Breast epithelium (tissue), 4 donors: Measurements from ENCODE around the gene PDP2. TPM values are rescaled to one million over a fixed set of nuclear protein-coding genes. Genes with fewer than 3 reads are reported as not detected.

Experiments
- DNase-seq, 2 donors: peaks; one replicate each; pipeline ENCODE4 v3.0.0-alpha.2; 2019; ENCODE audit warnings: low spot score in 2 of 2
- H3K27ac ChIP-seq, 2 donors: fragments of 200-600 bp; sonication (generic) in 1 of 2; one replicate each; pipeline ENCODE4 v1.5.1; 2016 to 2019; ENCODE audit warnings: mild to moderate bottlenecking in 1 of 2
- H3K27me3 ChIP-seq, 2 donors: fragments of 200-600 bp; sonication (generic) in 1 of 2; one replicate each; pipeline versions ENCODE4 v1.5.1 to v1.6.0; 2017 to 2019; ENCODE audit warnings: control low read depth in 1 of 2, mild to moderate bottlenecking in 1 of 2
- H3K36me3 ChIP-seq: fragments of 200-600 bp; one replicate; pipeline ENCODE4 v1.5.1; 2019
- H3K4me1 ChIP-seq, 2 donors: fragments of 200-600 bp; sonication (generic); one replicate each; pipeline ENCODE4 v1.5.1; 2016 to 2019; ENCODE audit warnings: control low read depth in 1 of 2
- H3K4me3 ChIP-seq, 3 donors: fragments of 200-600 bp; sonication (generic); 1 replicate in 2 of 3; 2 replicates in 1 of 3; pipeline ENCODE4 v1.5.1; 2016 to 2019; ENCODE audit warnings: mild to moderate bottlenecking in 3 of 3, moderate library complexity in 2 of 3
- H3K9me3 ChIP-seq, 2 donors: fragments of 200-600 bp; sonication (generic) in 1 of 2; one replicate each; pipeline ENCODE4 v1.5.1; 2016 to 2019; ENCODE audit warnings: control low read depth in 1 of 2
- POLR2A ChIP-seq: fragments of 450-650 bp; IDR thresholded peaks from one replicate; pipeline ENCODE4 v1.6.1; 2016; ENCODE audit warnings: antibody characterized with exemption, mild to moderate bottlenecking, moderate library complexity
- POLR2AphosphoS5 ChIP-seq, 3 donors: sonication (generic); formaldehyde crosslinking; IDR thresholded peaks; one replicate each; pipeline ENCODE4 v1.6.1; 2017; ENCODE audit warnings: antibody characterized with exemption in 3 of 3
- intact Hi-C: fragments of 100-400 bp; cut with DNase I; formaldehyde crosslinking; loops from one replicate; pipeline ENCODE4 v1.15.1; 2023; ENCODE audit warnings: low total_unique reads
- total RNA-seq, 3 donors: library from RNA; depleted of rRNA; stranded (reverse); fragments of >200 nt; gene quantifications; one replicate each; pipeline ENCODE4 v1.1.0, GENCODE V29; 2016
- TF ChIP-seq, protein P1 (sequence below), 3 donors: fragments of 450-650 bp; IDR thresholded peaks; one replicate each; pipeline ENCODE4 v1.5.1; 2016 to 2017; ENCODE audit warnings: antibody characterized with exemption in 3 of 3, mild to moderate bottlenecking in 3 of 3, moderate library complexity in 3 of 3

The PDP2 gene, protein sequence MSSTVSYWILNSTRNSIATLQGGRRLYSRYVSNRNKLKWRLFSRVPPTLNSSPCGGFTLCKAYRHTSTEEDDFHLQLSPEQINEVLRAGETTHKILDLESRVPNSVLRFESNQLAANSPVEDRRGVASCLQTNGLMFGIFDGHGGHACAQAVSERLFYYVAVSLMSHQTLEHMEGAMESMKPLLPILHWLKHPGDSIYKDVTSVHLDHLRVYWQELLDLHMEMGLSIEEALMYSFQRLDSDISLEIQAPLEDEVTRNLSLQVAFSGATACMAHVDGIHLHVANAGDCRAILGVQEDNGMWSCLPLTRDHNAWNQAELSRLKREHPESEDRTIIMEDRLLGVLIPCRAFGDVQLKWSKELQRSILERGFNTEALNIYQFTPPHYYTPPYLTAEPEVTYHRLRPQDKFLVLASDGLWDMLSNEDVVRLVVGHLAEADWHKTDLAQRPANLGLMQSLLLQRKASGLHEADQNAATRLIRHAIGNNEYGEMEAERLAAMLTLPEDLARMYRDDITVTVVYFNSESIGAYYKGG
- total RNA-seq = 10 to 100 TPM in 1 of 3 donors, 1 to 10 TPM in 2; 8.8 to 18.6 (median 9.4) TPM

DNA sequence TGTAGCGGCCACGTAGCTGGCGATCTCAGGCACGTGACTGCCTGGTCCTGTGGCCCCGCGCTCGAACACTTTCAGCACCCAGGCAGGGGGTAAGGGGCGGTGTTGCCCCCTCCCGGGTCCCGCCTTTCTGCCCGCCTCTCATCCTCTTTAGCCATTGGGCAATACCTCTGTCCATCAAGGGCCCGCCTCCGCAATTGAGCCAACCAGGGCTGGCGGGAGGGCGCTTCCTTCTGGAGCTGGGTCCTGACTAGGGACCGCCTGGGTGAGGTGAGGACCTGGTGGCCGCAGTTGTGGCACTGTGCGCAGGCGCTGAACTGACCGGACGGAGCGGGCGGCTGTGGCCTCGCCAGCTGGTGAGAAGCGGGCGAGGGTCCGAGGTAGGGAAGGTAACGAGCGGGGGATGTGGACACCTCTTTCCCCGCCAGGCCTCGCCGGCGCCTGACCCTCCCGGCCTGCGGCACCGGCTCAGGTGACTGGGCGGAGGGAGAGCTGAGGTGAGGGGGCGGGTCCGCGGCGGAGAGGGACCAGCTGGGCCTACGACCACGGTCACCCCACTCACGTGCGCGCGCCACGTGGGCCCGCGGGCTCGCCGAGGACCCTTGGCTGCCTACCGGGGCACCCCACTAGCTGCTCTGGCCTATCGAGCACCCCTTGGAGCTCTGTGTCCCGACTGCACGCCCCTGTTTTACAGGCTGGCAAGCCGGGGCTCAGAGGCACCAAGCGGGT, at the start of gene PDP2:
PDP2 (plus strand) TSS at position 228 of the 726 bp plus-strand sequence. CDS start 3,770 bp downstream, outside the sequence.
- TF ChIP-seq POLR2AphosphoS5 (IDR thresholded peaks at IDR 0.05) (peak; percentile 10 to 88 (median 33)), POLR2A (peak; percentile 65)
- TF ChIP-seq, protein P1, sequence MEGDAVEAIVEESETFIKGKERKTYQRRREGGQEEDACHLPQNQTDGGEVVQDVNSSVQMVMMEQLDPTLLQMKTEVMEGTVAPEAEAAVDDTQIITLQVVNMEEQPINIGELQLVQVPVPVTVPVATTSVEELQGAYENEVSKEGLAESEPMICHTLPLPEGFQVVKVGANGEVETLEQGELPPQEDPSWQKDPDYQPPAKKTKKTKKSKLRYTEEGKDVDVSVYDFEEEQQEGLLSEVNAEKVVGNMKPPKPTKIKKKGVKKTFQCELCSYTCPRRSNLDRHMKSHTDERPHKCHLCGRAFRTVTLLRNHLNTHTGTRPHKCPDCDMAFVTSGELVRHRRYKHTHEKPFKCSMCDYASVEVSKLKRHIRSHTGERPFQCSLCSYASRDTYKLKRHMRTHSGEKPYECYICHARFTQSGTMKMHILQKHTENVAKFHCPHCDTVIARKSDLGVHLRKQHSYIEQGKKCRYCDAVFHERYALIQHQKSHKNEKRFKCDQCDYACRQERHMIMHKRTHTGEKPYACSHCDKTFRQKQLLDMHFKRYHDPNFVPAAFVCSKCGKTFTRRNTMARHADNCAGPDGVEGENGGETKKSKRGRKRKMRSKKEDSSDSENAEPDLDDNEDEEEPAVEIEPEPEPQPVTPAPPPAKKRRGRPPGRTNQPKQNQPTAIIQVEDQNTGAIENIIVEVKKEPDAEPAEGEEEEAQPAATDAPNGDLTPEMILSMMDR (IDR thresholded peaks at IDR 0.05) = no peak
- intact Hi-C loops = no loop called here
- peak within 1 kb of the TSS; percentile 84 to 89 (median 88) for H3K4me3 ChIP-seq
- DNase-seq = peak; percentile 94 to 96
- H3K27ac ChIP-seq = peak within 1 kb of the TSS; percentile 80 to 83
- no peaks in the 10 kb centered on the region for H3K27me3 ChIP-seq
- H3K9me3 ChIP-seq = no peaks in the 10 kb centered on the region
- no peaks in the 10 kb centered on the region for H3K4me1 ChIP-seq
- no peaks in the 10 kb centered on the region for H3K36me3 ChIP-seq

DNA sequence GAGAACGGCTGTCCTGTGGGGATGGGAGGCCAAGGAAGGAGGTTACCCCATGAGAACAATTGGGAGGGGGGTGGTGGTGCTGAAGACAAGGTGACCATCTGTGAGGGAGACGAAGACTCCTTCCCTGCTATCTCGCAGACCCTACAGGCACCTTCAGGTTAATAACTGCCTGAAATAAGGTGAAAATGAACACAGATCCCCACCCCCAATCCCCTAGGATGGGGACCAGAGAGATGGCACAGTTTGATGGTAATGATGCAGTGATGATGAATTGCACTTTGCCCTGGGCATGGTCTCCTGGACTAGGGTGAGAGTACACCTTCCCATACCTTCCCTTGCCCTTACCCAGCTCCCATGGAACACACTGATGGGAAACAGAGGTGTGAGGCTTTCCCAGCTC, 48.1 kb upstream of the PDP2 start:
- H3K4me3 ChIP-seq = no peak overlapping the region
- no peak for DNase-seq
- H3K4me1 ChIP-seq = no peaks in the 10 kb centered on the region
- H3K27ac ChIP-seq = no peak overlapping the region
- H3K9me3 ChIP-seq = no peaks in the 10 kb centered on the region
- intact Hi-C loops = no loop called here
- no peaks in the 10 kb centered on the region for H3K36me3 ChIP-seq
- H3K27me3 ChIP-seq = no peaks in the 10 kb centered on the region
- TF ChIP-seq POLR2A = no peak
- no peak for TF ChIP-seq POLR2AphosphoS5 (IDR thresholded peaks at IDR 0.05)
- TF ChIP-seq, protein P1 (IDR thresholded peaks at IDR 0.05) = no peak

DNA sequence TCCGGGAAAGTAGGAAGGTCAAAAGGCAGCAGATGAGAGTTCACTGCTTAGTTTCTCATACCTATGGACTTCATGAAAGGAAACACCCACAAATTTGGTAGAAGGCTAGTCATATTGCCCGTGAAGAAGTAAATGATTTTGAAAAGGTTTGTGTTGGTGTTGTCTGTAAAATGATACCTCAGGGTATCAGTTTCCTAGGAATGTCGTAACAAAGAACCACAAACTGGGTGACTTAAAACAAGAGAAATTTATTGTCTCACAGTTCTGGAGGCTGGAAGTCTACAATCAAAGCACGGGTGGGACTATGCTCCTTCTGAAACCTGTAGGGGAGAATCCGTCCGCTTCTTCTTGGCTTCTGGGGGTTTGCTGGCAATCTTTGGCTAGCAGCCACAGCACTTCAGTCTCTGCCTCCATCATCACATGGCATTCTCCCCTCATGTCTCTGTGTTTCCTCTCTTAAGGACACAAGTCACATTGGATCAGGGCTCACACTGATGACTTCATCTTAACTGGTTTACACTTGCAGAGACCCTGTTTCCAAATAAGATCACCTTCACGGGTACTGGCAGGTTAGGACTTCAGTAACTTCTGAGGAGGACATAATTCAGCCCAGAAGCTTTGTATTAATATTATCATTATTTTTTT, 47.5 kb upstream of the PDP2 start:
- no peaks in the 10 kb centered on the region for H3K9me3 ChIP-seq
- no peak overlapping the region for H3K4me3 ChIP-seq
- no peaks in the 10 kb centered on the region for H3K27me3 ChIP-seq
- no peaks in the 10 kb centered on the region for H3K4me1 ChIP-seq
- intact Hi-C loops = no loop called here
- DNase-seq = no peak
- no peaks in the 10 kb centered on the region for H3K36me3 ChIP-seq
- no peak for TF ChIP-seq POLR2A
- no peak for TF ChIP-seq POLR2AphosphoS5 (IDR thresholded peaks at IDR 0.05)
- TF ChIP-seq, protein P1 (IDR thresholded peaks at IDR 0.05) = no peak
- no peak overlapping the region for H3K27ac ChIP-seq

DNA sequence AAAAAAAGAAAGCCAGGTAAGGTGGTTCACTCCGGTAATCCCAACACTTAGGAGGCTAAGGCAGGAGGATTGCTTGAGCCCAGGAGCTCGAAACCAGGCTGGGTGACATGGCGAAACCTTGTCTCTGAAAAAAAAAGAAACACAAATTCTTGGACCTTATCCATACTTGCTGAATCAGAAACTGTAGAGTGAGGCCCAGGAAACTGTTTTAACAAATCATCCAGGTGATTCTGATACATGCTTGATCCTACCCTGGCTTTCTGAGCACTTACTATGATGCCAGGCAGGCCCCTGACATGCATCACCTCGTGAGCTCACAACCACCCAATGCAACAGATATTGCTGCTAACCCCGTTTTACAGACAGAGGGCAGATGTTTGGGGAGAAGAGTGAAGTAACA, 45.6 kb upstream of the PDP2 start:
- Histone ChIP-seq H3K27me3 (no peaks in the 10 kb centered on the region), H3K9me3 (no peaks in the 10 kb centered on the region), H3K36me3 (no peaks in the 10 kb centered on the region), H3K27ac (no peak overlapping the region), H3K4me1 (no peaks in the 10 kb centered on the region), H3K4me3 (no peak overlapping the region)
- TF ChIP-seq POLR2A = no peak
- TF ChIP-seq, protein P1 (IDR thresholded peaks at IDR 0.05) = no peak
- no peak for TF ChIP-seq POLR2AphosphoS5 (IDR thresholded peaks at IDR 0.05)
- intact Hi-C loops = no loop called here
- DNase-seq = no peak
